Measurements from ENCODE around the gene AKR1B15. TPM values are rescaled to one million over a fixed set of nuclear protein-coding genes. Genes with fewer than 3 reads are reported as not detected.
A peak's percentile ranks its signal among the peaks of the same experiment; 100 is the strongest.

Gene AKR1B15
- total RNA-seq, 1 experiment from 2014 or later: not detected

- H2AFZ ChIP-seq (ENCODE audit: low read depth, low read length, poor library complexity, severe bottlenecking): no peak overlapping the region
- no peak overlapping the region for H3K4me3 ChIP-seq (replicated peaks in 1 of 2; ENCODE audit: low read depth in 1 of 2, low read length in 2 of 2)
- DNase-seq (ENCODE audit: low read depth, low spot score) (no peak), ATAC-seq (no peak)
- intact Hi-C loops (cut with micrococcal nuclease): no loop called here
- TF ChIP-seq TCF7L2 (IDR thresholded peaks at IDR 0.05; ENCODE audit: borderline replicate concordance, extremely low read depth, insufficient read depth, insufficient read length): no peak
- TF ChIP-seq, protein P1, sequence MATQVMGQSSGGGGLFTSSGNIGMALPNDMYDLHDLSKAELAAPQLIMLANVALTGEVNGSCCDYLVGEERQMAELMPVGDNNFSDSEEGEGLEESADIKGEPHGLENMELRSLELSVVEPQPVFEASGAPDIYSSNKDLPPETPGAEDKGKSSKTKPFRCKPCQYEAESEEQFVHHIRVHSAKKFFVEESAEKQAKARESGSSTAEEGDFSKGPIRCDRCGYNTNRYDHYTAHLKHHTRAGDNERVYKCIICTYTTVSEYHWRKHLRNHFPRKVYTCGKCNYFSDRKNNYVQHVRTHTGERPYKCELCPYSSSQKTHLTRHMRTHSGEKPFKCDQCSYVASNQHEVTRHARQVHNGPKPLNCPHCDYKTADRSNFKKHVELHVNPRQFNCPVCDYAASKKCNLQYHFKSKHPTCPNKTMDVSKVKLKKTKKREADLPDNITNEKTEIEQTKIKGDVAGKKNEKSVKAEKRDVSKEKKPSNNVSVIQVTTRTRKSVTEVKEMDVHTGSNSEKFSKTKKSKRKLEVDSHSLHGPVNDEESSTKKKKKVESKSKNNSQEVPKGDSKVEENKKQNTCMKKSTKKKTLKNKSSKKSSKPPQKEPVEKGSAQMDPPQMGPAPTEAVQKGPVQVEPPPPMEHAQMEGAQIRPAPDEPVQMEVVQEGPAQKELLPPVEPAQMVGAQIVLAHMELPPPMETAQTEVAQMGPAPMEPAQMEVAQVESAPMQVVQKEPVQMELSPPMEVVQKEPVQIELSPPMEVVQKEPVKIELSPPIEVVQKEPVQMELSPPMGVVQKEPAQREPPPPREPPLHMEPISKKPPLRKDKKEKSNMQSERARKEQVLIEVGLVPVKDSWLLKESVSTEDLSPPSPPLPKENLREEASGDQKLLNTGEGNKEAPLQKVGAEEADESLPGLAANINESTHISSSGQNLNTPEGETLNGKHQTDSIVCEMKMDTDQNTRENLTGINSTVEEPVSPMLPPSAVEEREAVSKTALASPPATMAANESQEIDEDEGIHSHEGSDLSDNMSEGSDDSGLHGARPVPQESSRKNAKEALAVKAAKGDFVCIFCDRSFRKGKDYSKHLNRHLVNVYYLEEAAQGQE (IDR thresholded peaks at IDR 0.05; ENCODE audit: low read depth): no peak
- TF ChIP-seq ZNF274 (IDR thresholded peaks at IDR 0.05; ENCODE audit: low read depth, low read length): no peak
- TF ChIP-seq EGR1 (IDR thresholded peaks at IDR 0.05; ENCODE audit: low read depth): no peak
- no peaks in the 10 kb centered on the region for H3K9me3 ChIP-seq (ENCODE audit: control insufficient read depth in 1 of 2, insufficient read depth in 1 of 2, low read depth in 1 of 2, low read length in 2 of 2)
- peaks cover 13% of the 10 kb centered on the region; the same call in 1 of the 2 replicates for H3K27me3 ChIP-seq (ENCODE audit: insufficient read depth, low read length)
- H3K9ac ChIP-seq (ENCODE audit: low read length): no peak overlapping the region
- ChIA-PET POLR2A (no interaction called here), CTCF (no interaction called here), RAD21 (ENCODE audit: low non-redundant PET in 1 of 2, low total read pairs in 2 of 2, uncharacterized antibody in 2 of 2, unreplicated experiment in 2 of 2) (no interaction called here)
- no peak overlapping the region for H3K27ac ChIP-seq (ENCODE audit: low read depth, low read length)
- H3K9me2 ChIP-seq (ENCODE audit: insufficient read depth): no peaks in the 10 kb centered on the region
- H4K20me1 ChIP-seq (ENCODE audit: insufficient read depth): no peaks in the 10 kb centered on the region
- H3K36me3 ChIP-seq (ENCODE audit: control insufficient read depth in 1 of 2, insufficient read depth in 2 of 2, low read length in 2 of 2): no peaks in the 10 kb centered on the region
- BruUV-seq (replicated peaks): no TSS peak
- H3K4me2 ChIP-seq (ENCODE audit: low read length): peak overlapping the region; percentile 50; the same call in 1 of the 2 replicates
- H3K79me2 ChIP-seq (ENCODE audit: insufficient read depth, low read length): no peaks in the 10 kb centered on the region
- peaks cover 9 to 21% of the 10 kb centered on the region in 2 experiments for H3K4me1 ChIP-seq (ENCODE audit: control insufficient read depth in 1 of 2, insufficient read depth in 2 of 2, low read length in 2 of 2)
Measured at GRCh38 chr7:134532180-134532953, 16.5 kb upstream of the AKR1B15 start.

GRCh38 chr7:134532954-134533218 is 16.0 kb upstream of the AKR1B15 start:
- CTCF ChIA-PET: no interaction called here
- Histone ChIP-seq H4K20me1 (ENCODE audit: insufficient read depth) (no peaks in the 10 kb centered on the region), H3K4me2 (ENCODE audit: low read length) (peak overlapping the region; percentile 50), H3K9me3 (ENCODE audit: control insufficient read depth in 1 of 2, insufficient read depth in 1 of 2, low read depth in 1 of 2, low read length in 2 of 2) (no peaks in the 10 kb centered on the region), H3K4me1 (ENCODE audit: control insufficient read depth in 1 of 2, insufficient read depth in 2 of 2, low read length in 2 of 2) (peaks cover 9 to 21% of the 10 kb centered on the region in 2 experiments), H2AFZ (ENCODE audit: low read depth, low read length, poor library complexity, severe bottlenecking) (no peak overlapping the region), H3K27me3 (ENCODE audit: insufficient read depth, low read length) (peaks cover 12% of the 10 kb centered on the region; the same call in 1 of the 2 replicates), H3K79me2 (ENCODE audit: insufficient read depth, low read length) (no peaks in the 10 kb centered on the region), H3K9ac (ENCODE audit: low read length) (no peak overlapping the region), H3K9me2 (ENCODE audit: insufficient read depth) (no peaks in the 10 kb centered on the region), H3K4me3 (replicated peaks in 1 of 2; ENCODE audit: low read depth in 1 of 2, low read length in 2 of 2) (no peak overlapping the region), H3K27ac (ENCODE audit: low read depth, low read length) (no peak overlapping the region), H3K36me3 (ENCODE audit: control insufficient read depth in 1 of 2, insufficient read depth in 2 of 2, low read length in 2 of 2) (no peaks in the 10 kb centered on the region)
- RAD21 ChIA-PET (ENCODE audit: low non-redundant PET in 1 of 2, low total read pairs in 2 of 2, uncharacterized antibody in 2 of 2, unreplicated experiment in 2 of 2): no interaction called here
- BruUV-seq (replicated peaks): no TSS peak
- intact Hi-C loops (cut with micrococcal nuclease): no loop called here
- ATAC-seq: 0 out of 2 replicates have a peak, but pooled peaks have one; percentile 23
- TF ChIP-seq TCF7L2 (IDR thresholded peaks at IDR 0.05; ENCODE audit: borderline replicate concordance, extremely low read depth, insufficient read depth, insufficient read length) (no peak), SRF (IDR thresholded peaks at IDR 0.05; ENCODE audit: low read depth) (no peak), MAX (IDR thresholded peaks at IDR 0.05) (no peak), CEBPB (IDR thresholded peaks at IDR 0.05; ENCODE audit: low read depth) (no peak)
- DNase-seq (ENCODE audit: low read depth, low spot score): no peak
- POLR2A ChIA-PET: no interaction called here
